ENCODE measurements around the gene RBPMS2.
"Not testable (repeated sequence)": the region's sequence is repeated elsewhere in the genome, so short reads cannot be mapped to it uniquely, and the experiment has no call there.

The RBPMS2 gene

DNA sequence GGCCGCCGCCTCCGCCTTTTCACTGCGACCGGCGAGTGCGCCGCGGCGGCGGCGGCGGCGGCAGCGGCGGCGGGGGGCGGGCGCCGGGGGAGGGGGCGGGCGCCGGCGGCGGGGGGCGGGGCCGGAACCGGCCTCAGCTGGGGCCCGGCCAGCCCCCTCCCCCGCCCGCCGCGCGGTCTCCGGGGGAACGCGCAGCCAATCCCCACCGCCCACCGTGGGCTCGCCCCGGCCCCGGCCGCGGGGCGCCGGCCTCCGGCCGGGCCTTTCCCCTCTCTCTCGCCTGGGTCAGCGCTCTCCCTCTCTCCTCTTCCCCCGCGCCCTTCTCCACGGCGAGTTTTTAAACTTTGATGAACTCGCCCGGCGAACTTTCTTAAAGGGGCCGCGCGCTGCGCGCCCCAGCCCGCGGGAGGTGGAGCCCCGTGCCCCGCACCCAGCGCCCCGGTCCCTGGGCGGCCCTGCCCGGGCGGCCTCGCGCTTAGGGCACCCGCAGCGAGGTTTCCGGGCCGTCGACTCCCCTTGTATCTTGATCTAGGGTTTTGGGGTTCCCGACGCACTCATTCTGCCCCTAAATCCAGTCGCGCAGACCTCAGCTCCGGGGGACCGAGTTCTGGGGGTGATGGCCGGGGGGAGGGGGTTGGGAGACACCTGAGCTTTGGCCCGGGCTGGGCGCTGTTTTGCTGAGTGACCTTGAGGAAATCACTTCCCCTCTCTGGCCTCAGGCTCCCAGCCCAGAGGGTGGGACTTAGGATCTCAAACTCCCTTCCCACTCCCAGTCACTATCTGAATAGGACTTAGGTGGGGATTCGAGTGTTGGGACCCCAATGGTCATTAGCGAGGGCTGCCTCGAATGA is at the start of gene RBPMS2:
RBPMS2 (minus strand) TSS at position 39 of the 851 bp plus-strand sequence. CDS start 270 bp downstream, outside the sequence.
- peak within 1 kb of the TSS; percentile 86 for H3K4me3 Mint-ChIP-seq
- H3K36me3 Mint-ChIP-seq (ENCODE audit: low read depth), result no peaks in the 10 kb centered on the region
- H3K27me3 Mint-ChIP-seq (ENCODE audit: low read depth, poor library complexity), result peaks cover 17% of the 10 kb centered on the region
- DNase-seq, result peak; percentile 69
- TF ChIP-seq, protein P1, sequence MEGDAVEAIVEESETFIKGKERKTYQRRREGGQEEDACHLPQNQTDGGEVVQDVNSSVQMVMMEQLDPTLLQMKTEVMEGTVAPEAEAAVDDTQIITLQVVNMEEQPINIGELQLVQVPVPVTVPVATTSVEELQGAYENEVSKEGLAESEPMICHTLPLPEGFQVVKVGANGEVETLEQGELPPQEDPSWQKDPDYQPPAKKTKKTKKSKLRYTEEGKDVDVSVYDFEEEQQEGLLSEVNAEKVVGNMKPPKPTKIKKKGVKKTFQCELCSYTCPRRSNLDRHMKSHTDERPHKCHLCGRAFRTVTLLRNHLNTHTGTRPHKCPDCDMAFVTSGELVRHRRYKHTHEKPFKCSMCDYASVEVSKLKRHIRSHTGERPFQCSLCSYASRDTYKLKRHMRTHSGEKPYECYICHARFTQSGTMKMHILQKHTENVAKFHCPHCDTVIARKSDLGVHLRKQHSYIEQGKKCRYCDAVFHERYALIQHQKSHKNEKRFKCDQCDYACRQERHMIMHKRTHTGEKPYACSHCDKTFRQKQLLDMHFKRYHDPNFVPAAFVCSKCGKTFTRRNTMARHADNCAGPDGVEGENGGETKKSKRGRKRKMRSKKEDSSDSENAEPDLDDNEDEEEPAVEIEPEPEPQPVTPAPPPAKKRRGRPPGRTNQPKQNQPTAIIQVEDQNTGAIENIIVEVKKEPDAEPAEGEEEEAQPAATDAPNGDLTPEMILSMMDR (IDR thresholded peaks at IDR 0.05), result no peak
- H3K4me1 Mint-ChIP-seq, result peaks cover 57% of the 10 kb centered on the region
- H3K9me3 Mint-ChIP-seq, result no peaks in the 10 kb centered on the region
- peak within 1 kb of the TSS; percentile 23 for H3K27ac Mint-ChIP-seq

DNA sequence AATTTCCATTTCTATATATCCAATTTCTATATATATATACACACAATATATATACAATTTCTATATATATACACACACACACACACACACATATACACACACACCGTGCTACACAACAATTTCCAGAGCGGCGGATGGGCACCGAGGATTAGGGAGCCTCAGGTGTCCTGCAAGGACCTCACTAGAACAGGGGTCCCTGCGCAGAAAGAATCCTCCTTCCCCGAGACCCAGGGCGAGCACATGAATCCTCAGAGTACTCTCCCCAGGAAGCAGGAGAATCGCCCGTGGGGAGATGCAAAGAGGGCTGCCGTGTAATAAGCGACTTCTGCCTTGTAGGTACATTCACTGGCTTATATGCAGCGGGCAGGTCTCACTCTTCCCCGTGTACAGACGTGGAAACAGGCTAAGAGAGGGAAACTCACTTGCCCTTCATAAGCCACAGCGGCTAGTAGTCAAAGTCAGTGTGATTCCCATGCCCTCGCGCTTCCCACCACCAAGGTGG is 49.6 kb upstream of the RBPMS2 start:
- Mint-ChIP-seq H3K27me3 (ENCODE audit: low read depth, poor library complexity) (peaks cover 3% of the 10 kb centered on the region), H3K4me1 (peaks cover 40% of the 10 kb centered on the region), H3K9me3 (no peaks in the 10 kb centered on the region), H3K27ac (no peak overlapping the region), H3K4me3 (peak overlapping the region; percentile 94), H3K36me3 (ENCODE audit: low read depth) (peaks cover 21% of the 10 kb centered on the region)
- DNase-seq, result no peak
- TF ChIP-seq, protein P1 (IDR thresholded peaks at IDR 0.05), result no peak

DNA sequence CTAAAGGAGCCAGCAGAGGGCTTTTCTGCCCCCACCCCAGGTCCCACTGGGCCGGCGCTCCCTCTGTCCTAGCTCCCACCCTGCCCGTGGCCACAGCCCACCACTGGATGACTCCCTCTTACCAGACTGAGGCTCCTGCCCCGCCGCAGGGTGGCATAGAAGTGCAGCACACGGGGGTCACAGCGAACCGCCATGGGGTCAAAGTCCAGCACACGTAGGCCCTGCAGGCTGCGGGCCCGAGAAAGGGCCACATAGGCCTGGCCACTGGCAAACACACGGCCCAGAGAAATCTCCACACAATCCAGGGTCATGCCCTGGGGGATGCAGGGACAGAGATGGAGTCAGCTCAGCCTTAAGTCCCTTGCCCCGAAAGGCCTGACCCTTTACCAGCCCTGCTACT is 41.1 kb upstream of the RBPMS2 start:
- DNase-seq, result no peak
- TF ChIP-seq, protein P1 (IDR thresholded peaks at IDR 0.05), result no peak
- no peaks in the 10 kb centered on the region for H3K9me3 Mint-ChIP-seq
- H3K36me3 Mint-ChIP-seq (ENCODE audit: low read depth), result peaks cover 29% of the 10 kb centered on the region
- no peak overlapping the region for H3K4me3 Mint-ChIP-seq
- peak overlapping the region; percentile 64 for H3K27ac Mint-ChIP-seq
- peaks cover 32% of the 10 kb centered on the region for H3K4me1 Mint-ChIP-seq
- H3K27me3 Mint-ChIP-seq (ENCODE audit: low read depth, poor library complexity), result peaks cover 6% of the 10 kb centered on the region

DNA sequence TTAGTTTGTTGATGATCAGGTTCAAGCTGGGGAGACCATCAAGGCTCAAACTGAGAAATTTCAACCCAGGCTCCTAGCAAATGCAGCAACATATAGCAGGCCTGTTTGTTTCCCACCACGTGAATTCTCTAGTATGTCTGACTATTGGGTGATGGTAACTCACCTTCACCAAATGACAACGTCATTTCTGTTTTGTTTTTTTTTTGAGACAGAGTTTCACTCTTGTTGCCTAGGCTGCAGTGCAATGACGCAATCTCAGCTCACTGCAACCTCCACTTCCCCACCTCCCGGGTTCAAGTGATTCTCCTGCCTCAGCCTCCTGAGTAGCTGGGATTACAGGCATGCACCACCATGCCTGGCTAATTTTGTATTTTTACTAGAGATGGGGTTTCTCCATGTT is 39.6 kb upstream of the RBPMS2 start:
- peaks cover 20% of the 10 kb centered on the region for H3K36me3 Mint-ChIP-seq (ENCODE audit: low read depth)
- not testable (repeated sequence) for H3K9me3 Mint-ChIP-seq, DNase-seq, H3K4me3 Mint-ChIP-seq
- peak overlapping the region; percentile 19 for H3K27ac Mint-ChIP-seq
- peaks cover 13% of the 10 kb centered on the region for H3K27me3 Mint-ChIP-seq (ENCODE audit: low read depth, poor library complexity)
- peaks cover 46% of the 10 kb centered on the region for H3K4me1 Mint-ChIP-seq

DNA sequence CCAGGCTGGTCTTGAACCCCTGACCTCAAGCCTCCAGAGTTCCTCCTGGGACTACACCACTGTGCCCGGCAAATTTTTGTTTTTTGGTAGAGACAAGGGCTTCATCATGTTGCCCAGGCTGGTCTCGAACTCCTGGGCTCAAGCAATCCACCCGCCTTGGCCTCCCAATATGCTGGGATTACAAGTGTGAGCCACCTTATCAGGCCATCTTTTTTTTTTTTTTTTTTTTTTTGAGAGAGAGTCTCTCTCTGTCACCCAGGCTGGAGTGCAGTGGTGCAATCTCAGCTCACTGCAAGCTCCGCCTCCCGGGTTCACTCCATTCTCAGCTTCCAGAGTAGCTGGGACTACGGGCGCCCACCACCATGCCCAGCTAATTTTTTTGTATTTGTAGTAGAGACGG is 38.9 kb upstream of the RBPMS2 start:
- DNase-seq, H3K27ac Mint-ChIP-seq, H3K9me3 Mint-ChIP-seq, H3K4me3 Mint-ChIP-seq: not testable (repeated sequence)
- H3K4me1 Mint-ChIP-seq, result peaks cover 51% of the 10 kb centered on the region
- H3K27me3 Mint-ChIP-seq (ENCODE audit: low read depth, poor library complexity), result peaks cover 15% of the 10 kb centered on the region
- peaks cover 20% of the 10 kb centered on the region for H3K36me3 Mint-ChIP-seq (ENCODE audit: low read depth)

DNA sequence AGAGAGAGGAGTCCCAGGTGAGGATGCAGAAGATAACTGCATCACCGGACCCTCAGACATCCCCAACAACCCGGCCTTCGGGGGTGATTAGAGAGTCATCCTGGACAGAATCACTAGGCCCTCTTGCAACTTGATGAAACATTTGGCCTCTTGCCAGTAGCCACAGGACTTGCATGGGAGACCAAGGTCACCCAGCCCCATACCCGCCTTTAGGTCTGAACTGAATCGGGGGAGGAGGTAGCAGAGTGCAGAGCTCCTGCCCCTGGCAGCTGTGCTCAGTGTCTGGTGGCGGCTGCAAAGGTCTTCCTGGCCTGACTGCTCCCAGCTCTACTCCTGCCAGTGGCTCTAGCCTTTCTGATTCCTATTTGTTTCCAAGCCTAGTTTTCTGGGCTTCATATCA is 37.7 kb upstream of the RBPMS2 start:
- Mint-ChIP-seq H3K9me3 (no peaks in the 10 kb centered on the region), H3K27me3 (ENCODE audit: low read depth, poor library complexity) (peaks cover 24% of the 10 kb centered on the region), H3K4me1 (peaks cover 63% of the 10 kb centered on the region), H3K36me3 (ENCODE audit: low read depth) (peaks cover 11% of the 10 kb centered on the region), H3K27ac (peak overlapping the region; percentile 64), H3K4me3 (no peak overlapping the region)
- DNase-seq, result no peak
- TF ChIP-seq, protein P1 (IDR thresholded peaks at IDR 0.05), result no peak

All from nephron progenitor cell (in vitro differentiated cells).